Measurements from ENCODE around the gene TLL2. TPM values are rescaled to one million over a fixed set of nuclear protein-coding genes. Genes with fewer than 3 reads are reported as not detected.

TLL2 gene
- polyA plus RNA-seq, 4 donors = 0.46 to 1.6 (median 0.54) TPM; not detected in 1

- FAIRE-seq (no peak), DNase-seq (no peak)
- Histone ChIP-seq H3K27ac (ENCODE audit: low read depth in 1 of 3, low read length in 2 of 3) (no peak overlapping the region), H3K9me3 (ENCODE audit: control insufficient read depth in 2 of 2, insufficient read depth in 1 of 2, low read depth in 1 of 2, low read length in 1 of 2) (no peaks in the 10 kb centered on the region), H3K4me1 (ENCODE audit: control insufficient read depth in 3 of 3, insufficient read depth in 2 of 3, low read depth in 1 of 3, low read length in 2 of 3) (no peaks in the 10 kb centered on the region), H3K36me3 (ENCODE audit: control insufficient read depth in 3 of 3, insufficient read depth in 2 of 3, low read depth in 1 of 3, low read length in 3 of 3) (peaks cover 3 to 7% (median 4%) of the 10 kb centered on the region in 3 donors), H3K4me3 (ENCODE audit: low read depth in 1 of 3, low read length in 3 of 3) (no peak overlapping the region), H3K27me3 (ENCODE audit: control insufficient read depth in 3 of 3, insufficient read depth in 3 of 3, low read length in 3 of 3) (no peaks in the 10 kb centered on the region)
- 90 to 94% (median 93%) methylated on average over 3 of the region's 3 CpGs for WGBS, 3 donors
Measured at GRCh38 chr10:96540240-96540639, 26.5 kb upstream of the TLL2 start.

DNA sequence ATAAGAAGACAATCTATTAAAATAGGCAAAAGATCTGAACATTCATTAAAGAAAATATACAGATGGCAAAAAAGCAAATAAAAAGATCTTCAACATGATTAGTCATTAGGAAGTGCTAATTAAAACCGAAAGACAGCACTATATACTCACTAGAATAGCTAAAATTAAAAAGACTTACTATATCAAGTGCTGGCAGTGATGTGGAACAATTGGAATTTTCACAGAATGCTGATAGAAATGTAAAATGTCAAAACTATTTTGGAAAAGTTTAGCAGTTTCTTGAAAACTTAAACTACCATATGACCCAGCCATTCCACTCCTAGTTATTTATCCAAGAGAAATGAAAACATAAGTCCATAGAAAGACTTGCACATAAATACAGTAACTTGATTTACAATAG lies 25.0 kb upstream of the TLL2 start:
- no peaks in the 10 kb centered on the region for H3K4me1 ChIP-seq (ENCODE audit: control insufficient read depth in 3 of 3, insufficient read depth in 2 of 3, low read depth in 1 of 3, low read length in 2 of 3)
- H3K36me3 ChIP-seq (ENCODE audit: control insufficient read depth in 3 of 3, insufficient read depth in 2 of 3, low read depth in 1 of 3, low read length in 3 of 3) = peaks cover 3 to 7% (median 4%) of the 10 kb centered on the region in 3 donors
- H3K27ac ChIP-seq (ENCODE audit: low read depth in 1 of 3, low read length in 2 of 3) = no peak overlapping the region
- FAIRE-seq (peak; percentile 15), DNase-seq (no peak)
- no peak overlapping the region for H3K4me3 ChIP-seq (ENCODE audit: low read depth in 1 of 3, low read length in 3 of 3)
- H3K27me3 ChIP-seq (ENCODE audit: control insufficient read depth in 3 of 3, insufficient read depth in 3 of 3, low read length in 3 of 3) = no peaks in the 10 kb centered on the region
- 85 to 98% (median 94%) methylated on average over 1 of the region's 1 CpG for WGBS, 3 donors
- H3K9me3 ChIP-seq (ENCODE audit: control insufficient read depth in 2 of 2, insufficient read depth in 1 of 2, low read depth in 1 of 2, low read length in 1 of 2) = no peaks in the 10 kb centered on the region

DNA sequence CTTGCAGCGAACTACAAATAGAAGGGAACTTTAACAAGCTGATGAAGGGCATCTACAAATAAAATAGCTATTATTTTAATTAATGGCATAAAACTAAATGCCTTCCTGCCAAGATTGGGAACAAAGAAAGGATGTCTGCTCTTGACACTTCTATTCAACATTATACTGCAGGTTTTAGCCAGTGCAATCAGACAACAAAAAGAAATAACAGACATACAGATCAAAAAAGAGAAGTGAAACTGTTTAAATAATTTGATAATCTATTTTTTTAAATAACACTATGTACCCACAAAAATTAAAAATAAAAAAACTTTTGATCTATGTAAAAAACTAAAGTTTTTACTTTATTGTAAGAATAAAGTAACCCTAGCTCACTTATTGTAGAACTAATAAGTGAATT lies 22.4 kb upstream of the TLL2 start:
- peaks cover 5 to 14% (median 5%) of the 10 kb centered on the region in 3 donors for H3K36me3 ChIP-seq (ENCODE audit: control insufficient read depth in 3 of 3, insufficient read depth in 2 of 3, low read depth in 1 of 3, low read length in 3 of 3)
- DNase-seq = no peak
- H3K9me3 ChIP-seq (ENCODE audit: control insufficient read depth in 2 of 2, insufficient read depth in 1 of 2, low read depth in 1 of 2, low read length in 1 of 2) = no peaks in the 10 kb centered on the region
- H3K27me3 ChIP-seq (ENCODE audit: control insufficient read depth in 3 of 3, insufficient read depth in 3 of 3, low read length in 3 of 3) = no peaks in the 10 kb centered on the region
- peak; percentile 23 for FAIRE-seq
- H3K4me1 ChIP-seq (ENCODE audit: control insufficient read depth in 3 of 3, insufficient read depth in 2 of 3, low read depth in 1 of 3, low read length in 2 of 3) = no peaks in the 10 kb centered on the region
- no peak overlapping the region for H3K4me3 ChIP-seq (ENCODE audit: low read depth in 1 of 3, low read length in 3 of 3)
- 87 to 100% (median 97%) methylated on average over 1 of the region's 1 CpG for WGBS, 3 donors
- H3K27ac ChIP-seq (ENCODE audit: low read depth in 1 of 3, low read length in 2 of 3) = no peak overlapping the region

DNA sequence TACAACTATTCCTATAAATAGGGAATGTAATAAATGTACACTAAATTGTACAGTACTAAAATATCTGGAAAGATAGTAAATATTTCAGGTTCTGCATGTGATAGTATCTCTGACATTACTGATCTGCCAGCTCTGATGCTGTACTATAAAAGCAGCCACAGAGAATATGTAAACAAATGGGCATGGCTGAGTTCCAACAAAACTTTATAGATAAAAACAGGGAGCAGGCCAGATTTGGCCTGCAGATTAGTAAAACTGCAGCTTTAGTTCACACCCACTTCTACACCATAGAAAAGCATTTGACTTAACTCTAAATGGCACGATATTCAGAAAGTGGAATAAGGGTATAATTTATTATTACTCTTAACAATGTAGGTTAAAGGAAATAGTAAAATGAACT lies 18.8 kb upstream of the TLL2 start:
- WGBS, 3 donors = 26 to 77% (median 61%) methylated on average over 1 of the region's 1 CpG
- H3K4me3 ChIP-seq (ENCODE audit: low read depth in 1 of 3, low read length in 3 of 3) = no peak overlapping the region
- H3K27me3 ChIP-seq (ENCODE audit: control insufficient read depth in 3 of 3, insufficient read depth in 3 of 3, low read length in 3 of 3) = no peaks in the 10 kb centered on the region
- no peaks in the 10 kb centered on the region for H3K9me3 ChIP-seq (ENCODE audit: control insufficient read depth in 2 of 2, insufficient read depth in 1 of 2, low read depth in 1 of 2, low read length in 1 of 2)
- H3K4me1 ChIP-seq (ENCODE audit: control insufficient read depth in 3 of 3, insufficient read depth in 2 of 3, low read depth in 1 of 3, low read length in 2 of 3) = no peaks in the 10 kb centered on the region
- DNase-seq (peak in 1 of 2 donors; percentile 71), FAIRE-seq (peak; percentile 15)
- no peak overlapping the region for H3K27ac ChIP-seq (ENCODE audit: low read depth in 1 of 3, low read length in 2 of 3)
- peaks cover 7 to 17% (median 9%) of the 10 kb centered on the region in 3 donors for H3K36me3 ChIP-seq (ENCODE audit: control insufficient read depth in 3 of 3, insufficient read depth in 2 of 3, low read depth in 1 of 3, low read length in 3 of 3)

DNA sequence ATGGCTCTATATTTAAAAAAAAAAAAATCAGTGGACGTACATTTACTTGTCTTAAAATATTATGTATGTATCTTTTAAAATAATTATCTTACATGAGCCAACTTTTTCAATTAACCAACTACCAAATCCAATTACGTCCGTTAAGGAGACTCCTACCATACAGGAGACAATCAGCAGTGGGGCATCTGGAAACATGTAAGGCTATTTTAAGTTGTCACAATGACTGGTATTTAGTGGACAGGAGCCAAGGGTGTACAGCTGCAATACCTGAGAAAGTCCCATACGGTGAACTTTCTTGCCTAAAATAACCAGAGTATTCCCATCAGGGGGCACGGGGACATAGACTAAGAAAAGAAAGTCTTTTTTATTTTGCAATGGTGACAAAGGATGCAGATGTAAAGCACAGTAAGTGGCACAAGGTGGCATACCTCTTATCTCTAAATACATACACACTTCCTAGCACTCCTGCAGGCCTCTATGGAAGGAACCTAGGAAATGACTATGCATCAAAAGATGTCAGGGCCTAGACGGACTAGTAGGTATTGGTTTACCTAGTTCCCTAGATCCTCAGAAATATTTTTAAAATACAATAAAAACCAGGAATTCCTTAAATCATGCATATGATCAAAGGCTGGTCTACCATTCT lies 16.0 kb upstream of the TLL2 start:
- H3K4me3 ChIP-seq (ENCODE audit: low read depth in 1 of 3, low read length in 3 of 3) = no peak overlapping the region
- H3K9me3 ChIP-seq (ENCODE audit: control insufficient read depth in 2 of 2, insufficient read depth in 1 of 2, low read depth in 1 of 2, low read length in 1 of 2) = no peaks in the 10 kb centered on the region
- no peaks in the 10 kb centered on the region for H3K27me3 ChIP-seq (ENCODE audit: control insufficient read depth in 3 of 3, insufficient read depth in 3 of 3, low read length in 3 of 3)
- no peak for DNase-seq
- H3K36me3 ChIP-seq (ENCODE audit: control insufficient read depth in 3 of 3, insufficient read depth in 2 of 3, low read depth in 1 of 3, low read length in 3 of 3) = peaks cover 7 to 20% (median 13%) of the 10 kb centered on the region in 3 donors
- 83 to 89% (median 83%) methylated on average over 6 of the region's 6 CpGs for WGBS, 3 donors
- H3K27ac ChIP-seq (ENCODE audit: low read depth in 1 of 3, low read length in 2 of 3) = no peak overlapping the region
- H3K4me1 ChIP-seq (ENCODE audit: control insufficient read depth in 3 of 3, insufficient read depth in 2 of 3, low read depth in 1 of 3, low read length in 2 of 3) = no peaks in the 10 kb centered on the region
- FAIRE-seq = no peak

- H3K36me3 ChIP-seq (ENCODE audit: control insufficient read depth in 3 of 3, insufficient read depth in 2 of 3, low read depth in 1 of 3, low read length in 3 of 3) = peaks cover 0 to 19% (median 8%) of the 10 kb centered on the region in 3 donors
Measured at GRCh38 chr10:96524741-96525140, 11.0 kb upstream of the TLL2 start.

GRCh38 chr10:96517284-96517683 lies 3.6 kb upstream of the TLL2 start:
- FAIRE-seq (no peak), DNase-seq (no peak)
- peaks cover 0 to 23% (median 3%) of the 10 kb centered on the region in 3 donors for H3K27me3 ChIP-seq (ENCODE audit: control insufficient read depth in 3 of 3, insufficient read depth in 3 of 3, low read length in 3 of 3)
- no peak overlapping the region for H3K4me3 ChIP-seq (ENCODE audit: low read depth in 1 of 3, low read length in 3 of 3)
- H3K4me1 ChIP-seq (ENCODE audit: control insufficient read depth in 3 of 3, insufficient read depth in 2 of 3, low read depth in 1 of 3, low read length in 2 of 3) = peaks cover 0 to 16% (median 3%) of the 10 kb centered on the region in 3 donors
- H3K9me3 ChIP-seq (ENCODE audit: control insufficient read depth in 2 of 2, insufficient read depth in 1 of 2, low read depth in 1 of 2, low read length in 1 of 2) = no peaks in the 10 kb centered on the region
- H3K36me3 ChIP-seq (ENCODE audit: control insufficient read depth in 3 of 3, insufficient read depth in 2 of 3, low read depth in 1 of 3, low read length in 3 of 3) = peaks cover 0 to 9% (median 2%) of the 10 kb centered on the region in 3 donors
- H3K27ac ChIP-seq (ENCODE audit: low read depth in 1 of 3, low read length in 2 of 3) = no peak overlapping the region
- 71 to 93% (median 90%) methylated on average over 1 of the region's 1 CpG for WGBS, 3 donors

More at GRCh38 chr10:96524741-96525140, 11.0 kb upstream of the TLL2 start:
- no peak for DNase-seq
- WGBS, 3 donors = 26 to 76% (median 43%) methylated on average over 1 of the region's 1 CpG
- H3K4me1 ChIP-seq (ENCODE audit: control insufficient read depth in 3 of 3, insufficient read depth in 2 of 3, low read depth in 1 of 3, low read length in 2 of 3) = no peaks in the 10 kb centered on the region
- H3K27me3 ChIP-seq (ENCODE audit: control insufficient read depth in 3 of 3, insufficient read depth in 3 of 3, low read length in 3 of 3) = no peaks in the 10 kb centered on the region
- H3K27ac ChIP-seq (ENCODE audit: low read depth in 1 of 3, low read length in 2 of 3) = no peak overlapping the region
- FAIRE-seq = no peak
- no peak overlapping the region for H3K4me3 ChIP-seq (ENCODE audit: low read depth in 1 of 3, low read length in 3 of 3)
- no peaks in the 10 kb centered on the region for H3K9me3 ChIP-seq (ENCODE audit: control insufficient read depth in 2 of 2, insufficient read depth in 1 of 2, low read depth in 1 of 2, low read length in 1 of 2)

- DNase-seq (no peak), FAIRE-seq (no peak)
- no peak overlapping the region for H3K27ac ChIP-seq (ENCODE audit: low read depth in 1 of 3, low read length in 2 of 3)
Measured at GRCh38 chr10:96516337-96516736, 2.6 kb upstream of the TLL2 start.

DNA sequence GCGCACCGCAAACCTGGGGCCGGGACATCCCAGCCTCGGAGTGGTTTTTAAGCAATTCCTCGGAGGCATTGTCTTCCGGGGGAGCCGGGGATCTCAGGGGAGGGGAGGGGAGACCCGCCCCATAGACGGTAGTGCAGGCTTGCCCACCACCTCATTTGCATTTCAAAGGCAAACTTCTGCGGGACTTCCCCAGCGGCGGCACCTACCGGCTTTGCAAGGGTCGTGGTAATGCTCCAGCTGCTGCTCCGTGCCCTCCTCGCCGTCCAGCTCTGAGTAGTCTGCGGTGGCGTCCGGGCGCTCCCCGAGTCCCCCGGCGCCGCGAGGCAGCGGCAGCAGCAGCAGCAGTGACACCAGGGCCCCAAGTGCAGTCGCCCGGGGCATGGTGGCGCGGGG lies 425 bp downstream of the TLL2 start:
- H3K27me3 ChIP-seq (ENCODE audit: control insufficient read depth in 3 of 3, insufficient read depth in 3 of 3, low read length in 3 of 3) = peaks cover 0 to 44% (median 3%) of the 10 kb centered on the region in 3 donors
- WGBS, 3 donors = 0 to 2% (median 0%) methylated on average over 31 of the region's 31 CpGs
- H3K4me1 ChIP-seq (ENCODE audit: control insufficient read depth in 3 of 3, insufficient read depth in 2 of 3, low read depth in 1 of 3, low read length in 2 of 3) = peaks cover 0 to 17% (median 5%) of the 10 kb centered on the region in 3 donors
- H3K9me3 ChIP-seq (ENCODE audit: control insufficient read depth in 2 of 2, insufficient read depth in 1 of 2, low read depth in 1 of 2, low read length in 1 of 2) = no peaks in the 10 kb centered on the region
- FAIRE-seq (no peak), DNase-seq (no peak)
- peak overlapping the region; percentile 24 to 64 (median 42) for H3K4me3 ChIP-seq (ENCODE audit: low read depth in 1 of 3, low read length in 3 of 3)
- H3K36me3 ChIP-seq (ENCODE audit: control insufficient read depth in 3 of 3, insufficient read depth in 2 of 3, low read depth in 1 of 3, low read length in 3 of 3) = no peaks in the 10 kb centered on the region
- no peak overlapping the region for H3K27ac ChIP-seq (ENCODE audit: low read depth in 1 of 3, low read length in 2 of 3)

More at GRCh38 chr10:96516337-96516736, 2.6 kb upstream of the TLL2 start:
- no peaks in the 10 kb centered on the region for H3K9me3 ChIP-seq (ENCODE audit: control insufficient read depth in 2 of 2, insufficient read depth in 1 of 2, low read depth in 1 of 2, low read length in 1 of 2)
- no peak overlapping the region for H3K4me3 ChIP-seq (ENCODE audit: low read depth in 1 of 3, low read length in 3 of 3)
- H3K4me1 ChIP-seq (ENCODE audit: control insufficient read depth in 3 of 3, insufficient read depth in 2 of 3, low read depth in 1 of 3, low read length in 2 of 3) = peaks cover 0 to 17% (median 5%) of the 10 kb centered on the region in 3 donors
- peaks cover 0 to 5% (median 2%) of the 10 kb centered on the region in 3 donors for H3K36me3 ChIP-seq (ENCODE audit: control insufficient read depth in 3 of 3, insufficient read depth in 2 of 3, low read depth in 1 of 3, low read length in 3 of 3)
- H3K27me3 ChIP-seq (ENCODE audit: control insufficient read depth in 3 of 3, insufficient read depth in 3 of 3, low read length in 3 of 3) = peaks cover 0 to 33% (median 3%) of the 10 kb centered on the region in 3 donors
- WGBS, 3 donors = 79 to 94% (median 91%) methylated on average over 2 of the region's 2 CpGs
